Astrocyte of the cerebellum (primary cell): ENCODE results near the gene FIZ1.

ENCODE experiments used
- DNase-seq: peaks from one replicate; pipeline ENCODE4 v3.0.0-alpha.2; 2011; ENCODE audit warnings: low read depth
- H3K4me3 ChIP-seq: 2 replicates; pipeline ENCODE4 v1.5.1; 2011; ENCODE audit warnings: mild to moderate bottlenecking, low read depth, low read length, moderate library complexity
- in situ Hi-C: cut with HindIII; loops from 2 replicates; pipeline ENCODE4 v1.10.0; 2017; ENCODE audit warnings: low sequenced_read_pairs
- TF ChIP-seq, protein P1 (sequence below): IDR thresholded peaks from 2 replicates; pipeline ENCODE4 v1.5.1; 2012; ENCODE audit warnings: low read length, low read depth, moderate library complexity, mild to moderate bottlenecking; ENCODE audit errors: missing control alignments

FIZ1 gene

DNA sequence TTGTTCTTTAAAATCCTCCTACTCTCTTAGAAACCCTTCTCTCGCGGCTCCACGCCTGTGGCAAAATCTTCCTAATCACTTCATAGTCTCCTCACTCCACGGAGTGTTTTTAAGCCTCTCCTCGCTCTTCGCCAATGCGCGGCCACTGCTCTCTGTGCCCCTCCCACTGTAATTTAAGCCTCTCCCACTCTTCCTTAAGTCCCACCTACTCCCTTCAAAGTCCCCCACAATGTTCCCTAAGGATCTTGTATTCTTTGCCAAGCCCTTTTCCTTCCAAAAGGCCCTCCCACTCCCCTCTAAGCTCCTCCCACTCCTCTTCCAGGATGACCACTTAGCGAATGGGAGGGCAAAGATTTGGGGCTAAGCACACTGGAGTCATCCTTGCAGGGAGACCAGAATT lies 1.3 kb downstream of the FIZ1 start:
- no peak for DNase-seq
- H3K4me3 ChIP-seq: no peak overlapping the region
- in situ Hi-C loops: no loop called here

GRCh38 chr19:55597501-55597921 lies 1.8 kb downstream of the FIZ1 start:
- DNase-seq: no peak
- H3K4me3 ChIP-seq: no peak overlapping the region
- in situ Hi-C loops: no loop called here
- TF ChIP-seq, protein P1, sequence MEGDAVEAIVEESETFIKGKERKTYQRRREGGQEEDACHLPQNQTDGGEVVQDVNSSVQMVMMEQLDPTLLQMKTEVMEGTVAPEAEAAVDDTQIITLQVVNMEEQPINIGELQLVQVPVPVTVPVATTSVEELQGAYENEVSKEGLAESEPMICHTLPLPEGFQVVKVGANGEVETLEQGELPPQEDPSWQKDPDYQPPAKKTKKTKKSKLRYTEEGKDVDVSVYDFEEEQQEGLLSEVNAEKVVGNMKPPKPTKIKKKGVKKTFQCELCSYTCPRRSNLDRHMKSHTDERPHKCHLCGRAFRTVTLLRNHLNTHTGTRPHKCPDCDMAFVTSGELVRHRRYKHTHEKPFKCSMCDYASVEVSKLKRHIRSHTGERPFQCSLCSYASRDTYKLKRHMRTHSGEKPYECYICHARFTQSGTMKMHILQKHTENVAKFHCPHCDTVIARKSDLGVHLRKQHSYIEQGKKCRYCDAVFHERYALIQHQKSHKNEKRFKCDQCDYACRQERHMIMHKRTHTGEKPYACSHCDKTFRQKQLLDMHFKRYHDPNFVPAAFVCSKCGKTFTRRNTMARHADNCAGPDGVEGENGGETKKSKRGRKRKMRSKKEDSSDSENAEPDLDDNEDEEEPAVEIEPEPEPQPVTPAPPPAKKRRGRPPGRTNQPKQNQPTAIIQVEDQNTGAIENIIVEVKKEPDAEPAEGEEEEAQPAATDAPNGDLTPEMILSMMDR: no peak

More for the DNA sequence above, 1.3 kb downstream of the FIZ1 start:
- TF ChIP-seq, protein P1: no peak

GRCh38 chr19:55596304-55596703 lies 3.0 kb downstream of the FIZ1 start:
- in situ Hi-C loops: no loop called here
- TF ChIP-seq, protein P1: no peak
- no peak for DNase-seq
- H3K4me3 ChIP-seq: no peak overlapping the region

DNA sequence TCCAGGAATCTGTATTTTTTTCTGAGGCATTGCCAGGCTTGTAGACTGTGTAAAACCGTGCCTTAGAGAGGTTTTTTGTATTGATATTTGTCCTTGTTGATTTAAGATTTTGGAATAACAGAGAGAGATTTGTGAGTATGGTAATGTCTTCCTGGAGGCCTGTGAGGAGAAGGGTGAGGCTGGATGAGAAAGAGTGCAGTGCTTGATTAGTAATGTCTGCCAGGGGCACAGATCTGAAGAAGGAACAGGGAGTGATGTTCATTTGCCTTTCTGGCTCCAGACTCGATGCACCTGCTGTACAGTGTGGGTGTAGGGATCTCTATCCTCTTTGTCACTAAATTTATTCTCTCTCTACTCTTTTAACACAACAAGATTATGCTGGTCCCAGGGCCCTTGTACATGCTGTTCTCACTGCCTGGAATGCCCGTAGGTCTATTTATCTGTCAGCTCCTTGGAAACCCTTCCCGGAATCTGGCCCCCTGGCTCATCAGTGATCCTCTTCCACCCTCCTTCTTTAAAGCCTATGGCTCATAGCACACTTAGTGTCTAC lies 4.2 kb downstream of the FIZ1 start:
- in situ Hi-C loops: no loop called here
- no peak for DNase-seq
- TF ChIP-seq, protein P1: no peak
- H3K4me3 ChIP-seq: no peak overlapping the region

GRCh38 chr19:55593096-55593772 lies 6.1 kb downstream of the FIZ1 start:
- in situ Hi-C loops: no loop called here
- H3K4me3 ChIP-seq: no peak overlapping the region
- no peak for DNase-seq
- TF ChIP-seq, protein P1: no peak

DNA sequence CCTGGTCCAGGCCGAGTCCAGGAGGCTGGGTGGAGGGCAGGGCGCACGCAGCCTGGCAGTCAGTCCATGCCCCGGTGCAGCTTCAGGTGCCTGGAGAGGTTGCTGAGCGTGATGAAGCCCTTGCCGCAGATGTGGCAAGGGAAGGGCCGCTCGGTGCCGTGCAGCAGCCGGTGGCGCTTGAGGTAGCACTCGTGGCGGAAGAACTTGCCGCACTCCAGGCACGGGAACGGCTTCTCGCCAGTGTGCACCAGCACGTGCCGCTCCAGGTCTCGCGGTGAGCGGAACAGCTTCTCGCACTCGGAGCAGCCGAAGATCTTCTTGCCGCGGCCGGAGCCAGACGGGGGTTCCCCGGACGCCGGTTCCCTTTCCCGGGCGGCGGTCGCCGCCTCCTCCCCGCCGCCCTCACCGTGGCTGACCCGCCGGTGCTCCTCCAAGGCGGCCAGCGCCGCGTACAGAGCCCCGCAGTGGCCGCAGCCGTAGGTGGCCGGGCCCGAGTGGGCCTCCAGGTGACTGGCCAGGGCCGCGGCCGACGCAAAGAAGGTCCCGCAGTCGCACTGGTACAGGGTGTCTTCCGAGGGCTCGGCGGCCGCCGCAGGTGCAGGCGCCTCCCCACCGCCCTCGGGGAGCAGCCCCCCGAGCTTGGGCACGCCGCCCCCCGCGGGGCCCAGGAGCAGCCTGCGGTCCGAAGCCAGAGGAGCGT lies 6.8 kb downstream of the FIZ1 start:
- DNase-seq: no peak
- in situ Hi-C loops: no loop called here

More for the DNA sequence above, 6.8 kb downstream of the FIZ1 start:
- H3K4me3 ChIP-seq: no peak overlapping the region
- TF ChIP-seq, protein P1: no peak
